ENCODE data around the gene AMY2B.
"Not testable (repeated sequence)": the region's sequence is repeated elsewhere in the genome, so short reads cannot be mapped to it uniquely, and the experiment has no call there.

The AMY2B gene

DNA sequence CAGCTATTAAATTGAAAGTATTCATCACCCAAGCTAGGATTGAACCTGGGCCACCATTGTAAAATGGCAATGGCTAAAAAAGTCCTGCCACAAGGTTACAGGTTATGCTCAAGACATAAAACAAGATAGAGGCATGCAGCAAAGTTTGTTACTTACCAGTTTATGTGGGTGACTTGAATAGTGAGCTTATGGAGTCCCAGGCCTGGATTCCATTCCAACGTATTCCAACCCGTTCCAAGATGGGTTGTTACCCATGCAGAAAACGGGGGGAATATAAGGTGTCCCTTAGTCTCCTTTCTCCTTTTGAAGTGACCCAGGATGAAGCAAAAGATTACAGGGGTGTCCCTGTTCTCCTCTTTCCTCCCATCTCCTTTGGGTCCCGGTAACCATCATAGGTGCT, 56.0 kb downstream of the AMY2B start:
- DNase-seq = not testable (repeated sequence)

Measured in stimulated activated CD4-positive, alpha-beta T cell treated with anti-CD3 and anti-CD28 coated beads, Interleukin-4, amount 100 ng/mL, for 1 hour (primary cell).